ENCODE data around the gene IFT57. TPM values are rescaled to one million over a fixed set of nuclear protein-coding genes. Genes with fewer than 3 reads are reported as not detected.

Gene IFT57
- total and polyA plus RNA-seq, 9 of the 15 experiments (the other 6 are each of a cell fraction or from before 2014, with no cell fraction given), result 1.5 to 20.1 (median 9.9) TPM

GRCh38 chr3:108125550-108126071 is 96.6 kb downstream of the IFT57 start (continued):
- TF ChIP-seq POLR2G (IDR thresholded peaks at IDR 0.05; ENCODE audit: low read depth, low read length) (no peak), CBX2 (IDR thresholded peaks at IDR 0.05; ENCODE audit: insufficient read depth, low read length, poor library complexity, severe bottlenecking) (no peak), ZNF77 (CRISPR knock-in tag; IDR thresholded peaks at IDR 0.05) (no peak), ZNF280A (IDR thresholded peaks at IDR 0.05; ENCODE audit: low read depth, partially characterized antibody) (no peak), NFXL1 (CRISPR knock-in tag; IDR thresholded peaks at IDR 0.05) (no peak), CREBBP (IDR thresholded peaks at IDR 0.05; ENCODE audit: low read depth, low read length) (no peak), ARHGAP35 (IDR thresholded peaks at IDR 0.05; ENCODE audit: partially characterized antibody) (no peak), POLR2H (tag; IDR thresholded peaks at IDR 0.05; ENCODE audit: low read depth) (no peak), BRD4 (IDR thresholded peaks at IDR 0.05) (no peak), NRF1 (conservative IDR thresholded peaks at IDR 0.05 in 1 of 2, IDR thresholded peaks at IDR 0.05 in 1 of 2) (no peak), SNIP1 (IDR thresholded peaks at IDR 0.05; ENCODE audit: low read depth) (no peak), SAFB (IDR thresholded peaks at IDR 0.05; ENCODE audit: borderline replicate concordance, low read depth, low read length) (no peak), CTCFL (IDR thresholded peaks at IDR 0.05; ENCODE audit: borderline replicate concordance, insufficient read depth, low read depth, low read length, poor library complexity, severe bottlenecking) (no peak), MYBL2 (IDR thresholded peaks at IDR 0.05; ENCODE audit: low read depth) (no peak), MYBL2 (CRISPR knock-in tag; IDR thresholded peaks at IDR 0.05; ENCODE audit: borderline replicate concordance) (no peak)
- TF ChIP-seq, protein P1, sequence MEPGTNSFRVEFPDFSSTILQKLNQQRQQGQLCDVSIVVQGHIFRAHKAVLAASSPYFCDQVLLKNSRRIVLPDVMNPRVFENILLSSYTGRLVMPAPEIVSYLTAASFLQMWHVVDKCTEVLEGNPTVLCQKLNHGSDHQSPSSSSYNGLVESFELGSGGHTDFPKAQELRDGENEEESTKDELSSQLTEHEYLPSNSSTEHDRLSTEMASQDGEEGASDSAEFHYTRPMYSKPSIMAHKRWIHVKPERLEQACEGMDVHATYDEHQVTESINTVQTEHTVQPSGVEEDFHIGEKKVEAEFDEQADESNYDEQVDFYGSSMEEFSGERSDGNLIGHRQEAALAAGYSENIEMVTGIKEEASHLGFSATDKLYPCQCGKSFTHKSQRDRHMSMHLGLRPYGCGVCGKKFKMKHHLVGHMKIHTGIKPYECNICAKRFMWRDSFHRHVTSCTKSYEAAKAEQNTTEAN (CRISPR knock-in tag; IDR thresholded peaks at IDR 0.05), result no peak
- TF ChIP-seq, protein P2, sequence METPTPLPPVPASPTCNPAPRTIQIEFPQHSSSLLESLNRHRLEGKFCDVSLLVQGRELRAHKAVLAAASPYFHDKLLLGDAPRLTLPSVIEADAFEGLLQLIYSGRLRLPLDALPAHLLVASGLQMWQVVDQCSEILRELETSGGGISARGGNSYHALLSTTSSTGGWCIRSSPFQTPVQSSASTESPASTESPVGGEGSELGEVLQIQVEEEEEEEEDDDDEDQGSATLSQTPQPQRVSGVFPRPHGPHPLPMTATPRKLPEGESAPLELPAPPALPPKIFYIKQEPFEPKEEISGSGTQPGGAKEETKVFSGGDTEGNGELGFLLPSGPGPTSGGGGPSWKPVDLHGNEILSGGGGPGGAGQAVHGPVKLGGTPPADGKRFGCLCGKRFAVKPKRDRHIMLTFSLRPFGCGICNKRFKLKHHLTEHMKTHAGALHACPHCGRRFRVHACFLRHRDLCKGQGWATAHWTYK (CRISPR knock-in tag; IDR thresholded peaks at IDR 0.05), result no peak
- TF ChIP-seq, protein P3, sequence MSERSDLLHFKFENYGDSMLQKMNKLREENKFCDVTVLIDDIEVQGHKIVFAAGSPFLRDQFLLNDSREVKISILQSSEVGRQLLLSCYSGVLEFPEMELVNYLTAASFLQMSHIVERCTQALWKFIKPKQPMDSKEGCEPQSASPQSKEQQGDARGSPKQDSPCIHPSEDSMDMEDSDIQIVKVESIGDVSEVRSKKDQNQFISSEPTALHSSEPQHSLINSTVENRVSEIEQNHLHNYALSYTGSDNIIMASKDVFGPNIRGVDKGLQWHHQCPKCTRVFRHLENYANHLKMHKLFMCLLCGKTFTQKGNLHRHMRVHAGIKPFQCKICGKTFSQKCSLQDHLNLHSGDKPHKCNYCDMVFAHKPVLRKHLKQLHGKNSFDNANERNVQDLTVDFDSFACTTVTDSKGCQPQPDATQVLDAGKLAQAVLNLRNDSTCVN (CRISPR knock-in tag; IDR thresholded peaks at IDR 0.05), result no peak
- TF ChIP-seq, protein P4, sequence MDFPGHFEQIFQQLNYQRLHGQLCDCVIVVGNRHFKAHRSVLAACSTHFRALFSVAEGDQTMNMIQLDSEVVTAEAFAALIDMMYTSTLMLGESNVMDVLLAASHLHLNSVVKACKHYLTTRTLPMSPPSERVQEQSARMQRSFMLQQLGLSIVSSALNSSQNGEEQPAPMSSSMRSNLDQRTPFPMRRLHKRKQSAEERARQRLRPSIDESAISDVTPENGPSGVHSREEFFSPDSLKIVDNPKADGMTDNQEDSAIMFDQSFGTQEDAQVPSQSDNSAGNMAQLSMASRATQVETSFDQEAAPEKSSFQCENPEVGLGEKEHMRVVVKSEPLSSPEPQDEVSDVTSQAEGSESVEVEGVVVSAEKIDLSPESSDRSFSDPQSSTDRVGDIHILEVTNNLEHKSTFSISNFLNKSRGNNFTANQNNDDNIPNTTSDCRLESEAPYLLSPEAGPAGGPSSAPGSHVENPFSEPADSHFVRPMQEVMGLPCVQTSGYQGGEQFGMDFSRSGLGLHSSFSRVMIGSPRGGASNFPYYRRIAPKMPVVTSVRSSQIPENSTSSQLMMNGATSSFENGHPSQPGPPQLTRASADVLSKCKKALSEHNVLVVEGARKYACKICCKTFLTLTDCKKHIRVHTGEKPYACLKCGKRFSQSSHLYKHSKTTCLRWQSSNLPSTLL (IDR thresholded peaks at IDR 0.05), result no peak
